H9 (cell line): ENCODE results near the gene DNAJB11. TPM values are rescaled to one million over a fixed set of nuclear protein-coding genes. Genes with fewer than 3 reads are reported as not detected.

Source experiments
- DNase-seq: peaks from one replicate; pipeline ENCODE4 v3.0.0-alpha.2; 2017
- H2AFZ ChIP-seq: one replicate; pipeline ENCODE4 v1.6.1; 2013; ENCODE audit warnings: mild to moderate bottlenecking, low read length, control low read depth, moderate library complexity
- H2AK5ac ChIP-seq: 2 replicates; pipeline ENCODE4 v1.6.1; 2013; ENCODE audit warnings: low read length, control low read depth, mixed read lengths; ENCODE audit not compliant: insufficient read length
- H2BK120ac ChIP-seq: one replicate; pipeline ENCODE4 v1.6.1; 2013; ENCODE audit warnings: low read depth, mild to moderate bottlenecking, low read length, control low read depth, inconsistent platforms; ENCODE audit not compliant: poor library complexity, severe bottlenecking
- H2BK12ac ChIP-seq: 2 replicates; pipeline ENCODE4 v1.6.1; 2013; ENCODE audit warnings: low read length, control low read depth, mixed read lengths, low read depth; ENCODE audit not compliant: insufficient read length
- H2BK15ac ChIP-seq: 2 replicates; pipeline ENCODE4 v1.6.1; 2013; ENCODE audit warnings: low read depth, low read length, control low read depth
- H2BK20ac ChIP-seq: one replicate; pipeline ENCODE4 v1.6.1; 2013; ENCODE audit warnings: low read depth, mild to moderate bottlenecking, low read length, control low read depth, inconsistent platforms; ENCODE audit not compliant: poor library complexity, severe bottlenecking
- H2BK5ac ChIP-seq: 2 replicates; pipeline ENCODE4 v1.6.1; 2013; ENCODE audit warnings: low read length, control low read depth, mixed read lengths; ENCODE audit not compliant: insufficient read length
- H3K14ac ChIP-seq: 2 replicates; pipeline ENCODE4 v1.6.1; 2013; ENCODE audit warnings: low read length, control low read depth; ENCODE audit not compliant: insufficient read depth
- H3K18ac ChIP-seq: 2 replicates; pipeline ENCODE4 v1.6.1; 2013; ENCODE audit warnings: low read depth, mild to moderate bottlenecking, mixed read lengths, low read length, control low read depth; ENCODE audit not compliant: insufficient read length
- H3K23ac ChIP-seq: 2 replicates; pipeline ENCODE4 v1.6.1; 2013; ENCODE audit warnings: low read length, control low read depth, mixed read lengths, low read depth; ENCODE audit not compliant: insufficient read length
- H3K23me2 ChIP-seq: 2 replicates; pipeline ENCODE4 v1.6.1; 2013; ENCODE audit warnings: low read depth, mild to moderate bottlenecking, mixed read lengths, low read length, control low read depth; ENCODE audit not compliant: insufficient read length, poor library complexity, severe bottlenecking
- H3K27ac ChIP-seq: 2 replicates; pipeline ENCODE4 v1.5.1; 2013; ENCODE audit warnings: low read length, control low read depth, mixed read lengths, low read depth; ENCODE audit not compliant: insufficient read length
- H3K27me3 ChIP-seq: 2 replicates; pipeline ENCODE4 v1.6.1; 2013; ENCODE audit warnings: low read length, control low read depth, inconsistent platforms; ENCODE audit not compliant: insufficient read depth
- H3K4ac ChIP-seq: 2 replicates; pipeline ENCODE4 v1.6.1; 2013; ENCODE audit warnings: low read depth, mild to moderate bottlenecking, control low read depth, inconsistent platforms, low read length, moderate library complexity
- H3K4me1 ChIP-seq: 2 replicates; pipeline ENCODE4 v1.6.1; 2013; ENCODE audit warnings: low read length, control low read depth, inconsistent platforms; ENCODE audit not compliant: insufficient read depth
- H3K4me2 ChIP-seq: 2 replicates; pipeline ENCODE4 v1.6.1; 2013; ENCODE audit warnings: low read length, control low read depth, mixed read lengths; ENCODE audit not compliant: insufficient read length, insufficient read depth
- H3K56ac ChIP-seq: 2 replicates; pipeline ENCODE4 v1.6.1; 2013; ENCODE audit warnings: low read depth, mild to moderate bottlenecking, mixed read lengths, low read length, control low read depth; ENCODE audit not compliant: insufficient read length
- H3K79me1 ChIP-seq: 2 replicates; pipeline ENCODE4 v1.6.1; 2013; ENCODE audit warnings: low read depth, mild to moderate bottlenecking, moderate library complexity, low read length, control low read depth, inconsistent platforms; ENCODE audit not compliant: insufficient read depth, poor library complexity, severe bottlenecking
- H3K79me2 ChIP-seq: 2 replicates; pipeline ENCODE4 v1.6.1; 2013; ENCODE audit warnings: low read length, control low read depth, inconsistent platforms; ENCODE audit not compliant: insufficient read depth
- H3K9ac ChIP-seq: 2 replicates; pipeline ENCODE4 v1.6.1; 2013; ENCODE audit warnings: low read length, control low read depth, mixed read lengths; ENCODE audit not compliant: insufficient read length; ENCODE audit errors: extremely low read depth
- H3K9me3 ChIP-seq: one replicate; pipeline ENCODE4 v1.6.1; 2013; ENCODE audit warnings: low read depth, low read length, inconsistent platforms; ENCODE audit not compliant: control insufficient read depth
- H3T11ph ChIP-seq: one replicate; pipeline ENCODE4 v1.6.1; 2013; ENCODE audit warnings: mild to moderate bottlenecking, low read length, control low read depth, inconsistent platforms
- H4K20me1 ChIP-seq: one replicate; pipeline ENCODE4 v1.6.1; 2013; ENCODE audit not compliant: control insufficient read depth, insufficient read length, insufficient read depth
- H4K5ac ChIP-seq: 2 replicates; pipeline ENCODE4 v1.6.1; 2013; ENCODE audit warnings: low read depth, mild to moderate bottlenecking, mixed read lengths, low read length, control low read depth; ENCODE audit not compliant: insufficient read length
- H4K8ac ChIP-seq: replicated peaks from 2 replicates; pipeline ENCODE4 v1.6.1; 2013; ENCODE audit warnings: low read length, control low read depth, mixed read lengths, low read depth; ENCODE audit not compliant: insufficient read length
- H4K91ac ChIP-seq: 2 replicates; pipeline ENCODE4 v1.6.1; 2013; ENCODE audit warnings: low read depth, mild to moderate bottlenecking, moderate library complexity, mixed read lengths, low read length, control low read depth; ENCODE audit not compliant: insufficient read length
- H3K27ac Mint-ChIP-seq, 3 experiments: 2 replicates in 2 of 3; 3 replicates in 1 of 3; pipeline ENCODE4 v1.8.0; 2020 to 2021; ENCODE audit warnings: mixed read lengths in 3 of 3, mild to moderate bottlenecking in 1 of 3, moderate library complexity in 1 of 3
- H3K27me3 Mint-ChIP-seq: 2 replicates; pipeline ENCODE4 v1.8.0; 2021; ENCODE audit warnings: low read depth, mild to moderate bottlenecking, moderate library complexity, mixed read lengths
- H3K36me3 Mint-ChIP-seq, 3 experiments: 2 replicates in 2 of 3; 3 replicates in 1 of 3; pipeline ENCODE4 v1.8.0; 2020 to 2021; ENCODE audit warnings: low read depth in 3 of 3, mixed read lengths in 3 of 3; ENCODE audit not compliant: insufficient read depth in 1 of 3
- H3K4me1 Mint-ChIP-seq, 2 experiments: 2 replicates each; pipeline ENCODE4 v1.8.0; 2020; ENCODE audit warnings: mixed read lengths in 2 of 2
- H3K4me3 Mint-ChIP-seq, 2 experiments: 2 replicates in 1 of 2; 3 replicates in 1 of 2; pipeline ENCODE4 v1.8.0; 2020 to 2021; ENCODE audit warnings: mild to moderate bottlenecking in 2 of 2, mixed read lengths in 2 of 2, moderate library complexity in 1 of 2
- H3K9me3 Mint-ChIP-seq, 2 experiments: 2 replicates in 1 of 2; 3 replicates in 1 of 2; pipeline ENCODE4 v1.8.0; 2020; ENCODE audit warnings: mild to moderate bottlenecking in 2 of 2, mixed read lengths in 2 of 2, moderate library complexity in 1 of 2
- WGBS: extraction: QIAGEN DNeasy Blood & Tissue Kit; methylation state at CpG from one replicate; pipeline ENCODE4 v1.1.7; 2013; ENCODE audit warnings: missing lambda C conversion rate, low lambda C conversion rate, mixed read lengths; ENCODE audit not compliant: insufficient read length; ENCODE audit errors: extremely low coverage; 5-methylcytosine and 5-hydroxymethylcytosine counted together
- total RNA-seq: library from RNA; stranded (reverse); gene quantifications from 2 replicates; pipeline ENCODE4 v1.2.1, GENCODE V29; 2021
- TF ChIP-seq, protein P1 (sequence below): fragments of 200-600 bp; sonication (generic); conservative IDR thresholded peaks from 3 replicates; pipeline ENCODE4 v1.8.0; 2021; ENCODE audit warnings: antibody characterized with exemption, mild to moderate bottlenecking

The DNAJB11 gene
- total RNA-seq, 1 experiment from 2014 or later: 61.2 TPM

DNA sequence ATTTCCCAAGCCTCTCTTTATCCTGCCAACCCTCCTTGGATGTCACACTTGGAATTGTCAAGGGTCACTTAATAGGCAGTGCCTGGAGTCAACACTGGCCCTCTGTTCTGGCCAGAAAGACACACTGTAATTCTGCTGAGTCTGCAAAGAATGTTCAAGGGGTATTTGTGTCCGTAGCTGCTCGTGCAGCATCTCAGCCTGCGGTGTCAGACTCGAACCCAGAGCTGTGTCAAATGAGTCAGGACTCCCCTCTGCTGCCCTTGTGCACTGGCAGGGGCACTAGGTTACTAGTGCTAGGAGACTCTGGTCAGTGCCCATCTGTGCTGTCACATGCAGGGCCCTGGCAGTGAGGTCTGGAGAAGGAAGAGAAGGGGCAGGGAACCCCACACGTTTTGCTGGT, 41.5 kb downstream of the DNAJB11 start:
- TF ChIP-seq, protein P1, sequence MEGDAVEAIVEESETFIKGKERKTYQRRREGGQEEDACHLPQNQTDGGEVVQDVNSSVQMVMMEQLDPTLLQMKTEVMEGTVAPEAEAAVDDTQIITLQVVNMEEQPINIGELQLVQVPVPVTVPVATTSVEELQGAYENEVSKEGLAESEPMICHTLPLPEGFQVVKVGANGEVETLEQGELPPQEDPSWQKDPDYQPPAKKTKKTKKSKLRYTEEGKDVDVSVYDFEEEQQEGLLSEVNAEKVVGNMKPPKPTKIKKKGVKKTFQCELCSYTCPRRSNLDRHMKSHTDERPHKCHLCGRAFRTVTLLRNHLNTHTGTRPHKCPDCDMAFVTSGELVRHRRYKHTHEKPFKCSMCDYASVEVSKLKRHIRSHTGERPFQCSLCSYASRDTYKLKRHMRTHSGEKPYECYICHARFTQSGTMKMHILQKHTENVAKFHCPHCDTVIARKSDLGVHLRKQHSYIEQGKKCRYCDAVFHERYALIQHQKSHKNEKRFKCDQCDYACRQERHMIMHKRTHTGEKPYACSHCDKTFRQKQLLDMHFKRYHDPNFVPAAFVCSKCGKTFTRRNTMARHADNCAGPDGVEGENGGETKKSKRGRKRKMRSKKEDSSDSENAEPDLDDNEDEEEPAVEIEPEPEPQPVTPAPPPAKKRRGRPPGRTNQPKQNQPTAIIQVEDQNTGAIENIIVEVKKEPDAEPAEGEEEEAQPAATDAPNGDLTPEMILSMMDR: no peak
- no peak overlapping the region for H2BK120ac ChIP-seq
- WGBS: no CpG with 5 or more reads among the region's 5 CpGs
- no peak overlapping the region for H3K18ac ChIP-seq
- no peak overlapping the region for H2BK20ac ChIP-seq
- H4K20me1 ChIP-seq: no peaks in the 10 kb centered on the region
- H3K79me2 ChIP-seq: no peaks in the 10 kb centered on the region
- H3K23ac ChIP-seq: no peak overlapping the region
- H4K8ac ChIP-seq: no peak overlapping the region
- H4K91ac ChIP-seq: no peak overlapping the region
- no peaks in the 10 kb centered on the region for H3K4me1 ChIP-seq
- no peak overlapping the region for H2BK12ac ChIP-seq
- no peak overlapping the region for H2BK5ac ChIP-seq
- no peak overlapping the region for H3K9ac ChIP-seq
- H3K27ac ChIP-seq: no peak overlapping the region
- H4K5ac ChIP-seq: no peak overlapping the region
- no peak overlapping the region for H3K4me3 Mint-ChIP-seq
- no peaks in the 10 kb centered on the region for H3K9me3 Mint-ChIP-seq
- H3K27ac Mint-ChIP-seq: no peak overlapping the region
- no peak overlapping the region for H3K4me2 ChIP-seq
- H3K27me3 ChIP-seq: no peaks in the 10 kb centered on the region
- H2AFZ ChIP-seq: no peak overlapping the region
- no peak for DNase-seq
- no peak overlapping the region; the same call in 1 of the 2 replicates for H3K14ac ChIP-seq
- H2AK5ac ChIP-seq: no peak overlapping the region
- H3K4me1 Mint-ChIP-seq: peaks cover 8 to 9% of the 10 kb centered on the region in 2 experiments
- no peaks in the 10 kb centered on the region for H3K9me3 ChIP-seq
- no peak overlapping the region for H2BK15ac ChIP-seq
- H3K56ac ChIP-seq: no peak overlapping the region
- peaks cover 14% of the 10 kb centered on the region for H3K27me3 Mint-ChIP-seq
- no peaks in the 10 kb centered on the region; a peak in 1 of 7 replicates for H3K36me3 Mint-ChIP-seq
- no peaks in the 10 kb centered on the region for H3K79me1 ChIP-seq
- H3T11ph ChIP-seq: no peak overlapping the region
- no peaks in the 10 kb centered on the region for H3K23me2 ChIP-seq
- no peak overlapping the region for H3K4ac ChIP-seq
